ENCODE measurements around the gene KANK3.

- TF ChIP-seq POLR2A (IDR thresholded peaks at IDR 0.05) (peak; percentile 62), EP300 (IDR thresholded peaks at IDR 0.05; ENCODE audit: low read depth) (no peak), POLR2AphosphoS5 (IDR thresholded peaks at IDR 0.05) (peak; percentile 81 to 92 (median 91)), CTCF (IDR thresholded peaks at IDR 0.05) (peak in 4 of 5 experiments; percentile 10 to 29 (median 20))
Measured at GRCh38 chr19:8363803-8364771, 21.0 kb upstream of the KANK3 start, which contains the start of gene ANGPTL4.

Data from transverse colon (tissue), 4 donors.